HepG2 (cell line): Measurements from ENCODE around the gene NOTCH4. TPM values are rescaled to one million over a fixed set of nuclear protein-coding genes. Genes with fewer than 3 reads are reported as not detected.

Experiments used
- ATF6 ChIP-seq: sonication (generic); formaldehyde crosslinking; conservative IDR thresholded peaks from 2 replicates; pipeline ENCODE4 v1.4.0; 2020; ENCODE audit warnings: missing genetic modification reagents
- FOXA1 ChIP-seq, 2 experiments: fragments of 450-650 bp in 1 of 2; sonication (generic) in 1 of 2; formaldehyde crosslinking in 1 of 2; IDR thresholded peaks; 2 replicates each; pipeline versions ENCODE4 v1.4.0 to v1.6.1; 2016 to 2020; ENCODE audit warnings: missing genetic modification reagents in 1 of 2
- HIVEP1 ChIP-seq: sonication (generic); formaldehyde crosslinking; IDR thresholded peaks from 2 replicates; pipeline ENCODE4 v1.4.0; 2020; ENCODE audit warnings: mild to moderate bottlenecking, missing genetic modification reagents
- HNRNPUL1 ChIP-seq: fragments of 200-400 bp; formaldehyde crosslinking; IDR thresholded peaks from 2 replicates; pipeline ENCODE4 v1.6.1; 2017; ENCODE audit warnings: low read depth, mild to moderate bottlenecking, low read length, moderate library complexity
- HOXA7 ChIP-seq: sonication (generic); formaldehyde crosslinking; IDR thresholded peaks from 2 replicates; pipeline ENCODE4 v1.8.1; 2022; ENCODE audit warnings: mild to moderate bottlenecking, missing genetic modification reagents, moderate library complexity
- MTF2 ChIP-seq: sonication (generic); formaldehyde crosslinking; IDR thresholded peaks from 2 replicates; pipeline ENCODE4 v1.5.0; 2020; ENCODE audit warnings: missing genetic modification reagents, borderline replicate concordance
- PAF1 ChIP-seq: IDR thresholded peaks from 2 replicates; pipeline ENCODE4 v1.6.1; 2016; ENCODE audit warnings: missing genetic modification reagents, missing compliant biosample characterization
- PHF5A ChIP-seq: IDR thresholded peaks from one replicate; pipeline ENCODE4 v1.6.1; 2018; ENCODE audit warnings: low read depth, missing genetic modification reagents; ENCODE audit not compliant: unreplicated experiment
- RCOR2 ChIP-seq: IDR thresholded peaks from 2 replicates; pipeline ENCODE4 v1.6.1; 2016; ENCODE audit warnings: missing biosample characterization, missing genetic modification reagents
- REPIN1 ChIP-seq: sonication (generic); formaldehyde crosslinking; IDR thresholded peaks from 2 replicates; pipeline ENCODE4 v1.8.0; 2022; ENCODE audit warnings: missing genetic modification reagents, low read depth, mild to moderate bottlenecking, borderline replicate concordance
- SKIL ChIP-seq: sonication (generic); formaldehyde crosslinking; IDR thresholded peaks from 2 replicates; pipeline ENCODE4 v1.8.0; 2022; ENCODE audit warnings: missing genetic modification reagents, mild to moderate bottlenecking, moderate library complexity, borderline replicate concordance
- THAP9 ChIP-seq: sonication (generic); formaldehyde crosslinking; IDR thresholded peaks from 2 replicates; pipeline ENCODE4; 2020; ENCODE audit warnings: missing genetic modification reagents, mild to moderate bottlenecking, borderline replicate concordance
- THYN1 ChIP-seq: sonication (generic); formaldehyde crosslinking; IDR thresholded peaks from 2 replicates; pipeline ENCODE4 v1.8.1; 2023; ENCODE audit warnings: low read depth, mild to moderate bottlenecking, moderate library complexity, missing genetic modification reagents, borderline replicate concordance
- YEATS2 ChIP-seq: sonication (generic); formaldehyde crosslinking; IDR thresholded peaks from 2 replicates; pipeline ENCODE4 v1.4.0; 2020; ENCODE audit warnings: missing genetic modification reagents, borderline replicate concordance
- ZFP36L1 ChIP-seq: sonication (generic); formaldehyde crosslinking; IDR thresholded peaks from 2 replicates; pipeline ENCODE4 v1.8.0; 2022; ENCODE audit warnings: mild to moderate bottlenecking, missing genetic modification reagents, moderate library complexity
- ZNF160 ChIP-seq: sonication (generic); formaldehyde crosslinking; IDR thresholded peaks from 2 replicates; pipeline ENCODE4 v1.8.0; 2022; ENCODE audit warnings: mild to moderate bottlenecking, inconsistent platforms, missing genetic modification reagents
- ZNF281 ChIP-seq: sonication (generic); formaldehyde crosslinking; IDR thresholded peaks from 2 replicates; pipeline ENCODE4 v1.4.0; 2020; ENCODE audit warnings: missing genetic modification reagents, borderline replicate concordance
- ZNF619 ChIP-seq: sonication (generic); formaldehyde crosslinking; IDR thresholded peaks from 2 replicates; pipeline ENCODE4 v1.4.0; 2020; ENCODE audit warnings: mild to moderate bottlenecking, missing genetic modification reagents
- polyA plus RNA-seq, 8 experiments: library from polyadenylated mRNA; depleted of rRNA in 3 of 8; stranded (reverse) in 7 of 8; unstranded in 1 of 8; fragments of >200 nt; fragmentation: Illumina TruSeq in 4 of 8; extraction: Trizol in 4 of 8; gene quantifications; 2 replicates each; pipeline versions ENCODE4 v1.2.1 to v1.2.3, GENCODE V29; 2011 to 2016; ENCODE audit warnings: low read depth in 4 of 8, missing spikeins in 1 of 8, mixed read lengths in 1 of 8; ENCODE audit not compliant: insufficient read depth in 1 of 8
- total RNA-seq, 5 experiments: library from RNA; depleted of rRNA; stranded (reverse); fragments of >200 nt; fragmentation: Illumina TruSeq; extraction: Trizol; gene quantifications; 2 replicates each; pipeline ENCODE4 v1.2.3, GENCODE V29; 2016; ENCODE audit warnings: low read depth in 1 of 5

NOTCH4 gene
- total and polyA plus RNA-seq, 2 of the 13 experiments (the other 11 are each of a cell fraction or from before 2014, with no cell fraction given): 0.51 to 0.83 TPM

- no peak for TF ChIP-seq ATF6 (CRISPR knock-in tag)
- TF ChIP-seq REPIN1 (CRISPR knock-in tag): no peak
- no peak for TF ChIP-seq HNRNPUL1
- no peak; the same call in 1 of the 2 replicates for TF ChIP-seq ZNF160
- TF ChIP-seq YEATS2 (CRISPR knock-in tag): peak; percentile 93
- TF ChIP-seq HIVEP1 (CRISPR knock-in tag): peak; percentile 80
- no peak for TF ChIP-seq THYN1 (CRISPR knock-in tag)
- peak; percentile 62; the same call in 1 of the 2 replicates for TF ChIP-seq ZFP36L1
- peak; percentile 83 for TF ChIP-seq ZNF619 (CRISPR knock-in tag)
- 0 out of 2 replicates have a peak, but pooled peaks have one; percentile 37 for TF ChIP-seq FOXA1 (IDR thresholded peaks at IDR 0.05)
- TF ChIP-seq FOXA1 (CRISPR knock-in tag; IDR thresholded peaks at IDR 0.05): peak; percentile 97
- peak; percentile 85; the same call in 1 of the 2 replicates for TF ChIP-seq THAP9 (CRISPR knock-in tag)
- no peak for TF ChIP-seq RCOR2 (CRISPR knock-in tag)
- no peak; the same call in 1 of the 2 replicates for TF ChIP-seq MTF2 (CRISPR knock-in tag)
- TF ChIP-seq PAF1 (CRISPR knock-in tag): no peak
- no peak for TF ChIP-seq PHF5A (CRISPR knock-in tag)
- TF ChIP-seq ZNF281 (CRISPR knock-in tag): peak; percentile 100
- TF ChIP-seq SKIL (CRISPR knock-in tag): no peak
- TF ChIP-seq HOXA7 (CRISPR knock-in tag): no peak
Measured at GRCh38 chr6:32153564-32154513, 70.0 kb downstream of the NOTCH4 start, which contains the start of gene PPT2 (continued).
